Stimulated activated CD4-positive, alpha-beta T cell treated with anti-CD3 and anti-CD28 coated beads, Interleukin-12 subunit alpha, Interleukin-12 subunit beta, amount 100 ng/mL, for 48 hours (primary cell): ENCODE data around the gene DGKB.

ENCODE experiments used
- DNase-seq, 3 donors: peaks; one replicate each; pipeline ENCODE4 v3.0.0-alpha.2; 2020; ENCODE audit warnings: low read depth in 2 of 3, low spot score in 1 of 3

DGKB gene

GRCh38 chr7:14148974-14149373 lies 753.6 kb downstream of the DGKB start:
- DNase-seq, result no peak

- DNase-seq, result no peak
These were observed 755.0 kb downstream of the DGKB start for GRCh38 chr7:14147532-14147931.

GRCh38 chr7:14144538-14144937 lies 758.0 kb downstream of the DGKB start:
- DNase-seq, result no peak

GRCh38 chr7:14144109-14144508 lies 758.4 kb downstream of the DGKB start:
- DNase-seq, result no peak

- DNase-seq, result no peak
These were observed 764.9 kb downstream of the DGKB start for GRCh38 chr7:14137676-14138075.

- no peak for DNase-seq
These were observed 768.8 kb downstream of the DGKB start for GRCh38 chr7:14133752-14134151.

- no peak for DNase-seq
These were observed 776.6 kb downstream of the DGKB start for GRCh38 chr7:14125998-14126397.

- DNase-seq, result no peak
These were observed 777.8 kb downstream of the DGKB start for GRCh38 chr7:14124716-14125115.

- no peak for DNase-seq
These were observed 778.6 kb downstream of the DGKB start for GRCh38 chr7:14123923-14124322.

GRCh38 chr7:14115701-14116100 lies 786.9 kb downstream of the DGKB start:
- no peak for DNase-seq

- no peak for DNase-seq
These were observed 797.7 kb downstream of the DGKB start for GRCh38 chr7:14104861-14105260.

GRCh38 chr7:14096159-14096558 lies 806.4 kb downstream of the DGKB start:
- DNase-seq, result no peak

- no peak for DNase-seq
These were observed 807.2 kb downstream of the DGKB start for GRCh38 chr7:14095233-14095950.
